GM23248 (cell line): ENCODE measurements around the gene HFM1.

Experiments used
- EZH2 ChIP-seq: fragments of 200-600 bp; sonication (generic); IDR thresholded peaks from 2 replicates; pipeline ENCODE4 v1.6.1; 2018; ENCODE audit warnings: antibody characterized with exemption, mild to moderate bottlenecking; ENCODE audit not compliant: insufficient read depth, poor library complexity, severe bottlenecking
- EZH2phosphoT487 ChIP-seq: fragments of 200-600 bp; sonication (generic); IDR thresholded peaks from 2 replicates; pipeline ENCODE4 v1.6.1; 2018; ENCODE audit warnings: antibody characterized with exemption, moderate library complexity, mild to moderate bottlenecking, low read depth; ENCODE audit not compliant: insufficient read depth

DNA sequence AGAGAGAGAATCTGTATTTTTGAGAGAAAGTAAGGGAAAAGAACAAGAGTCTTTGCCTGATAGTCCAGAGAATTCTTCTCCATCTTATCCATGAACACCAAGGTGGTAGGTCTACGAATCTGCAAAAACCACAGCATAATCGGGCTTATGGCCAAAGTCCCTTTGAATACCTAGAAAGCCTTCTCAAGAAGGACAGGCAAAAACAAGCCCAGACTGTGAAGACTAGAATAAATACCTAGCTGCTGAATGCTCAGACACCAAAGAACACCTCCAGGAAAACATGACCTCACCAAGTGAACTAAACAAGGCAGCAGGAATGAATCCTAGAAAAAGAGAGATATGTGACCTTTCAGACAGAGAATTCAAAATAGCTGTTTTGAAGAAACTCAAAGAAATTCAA, 79.2 kb downstream of the HFM1 start:
- TF ChIP-seq EZH2 = no peak
- no peak for TF ChIP-seq EZH2phosphoT487
